OCI-LY7 (cell line): Measurements from ENCODE around the gene PAPLN.

Experiments
- EZH2phosphoT487 ChIP-seq: fragments of 200-600 bp; sonication (generic); IDR thresholded peaks from 2 replicates; pipeline ENCODE4 v1.6.1; 2018; ENCODE audit warnings: low read depth, borderline replicate concordance, mild to moderate bottlenecking, mixed run types, antibody characterized with exemption, low read length, moderate library complexity, mixed read lengths
- TF ChIP-seq, protein P1 (sequence below): fragments of 200-600 bp; sonication (generic); conservative IDR thresholded peaks from 2 replicates; pipeline ENCODE4 v1.5.1; 2014; ENCODE audit warnings: mild to moderate bottlenecking, antibody characterized with exemption, low read length, moderate library complexity, mixed read lengths

DNA sequence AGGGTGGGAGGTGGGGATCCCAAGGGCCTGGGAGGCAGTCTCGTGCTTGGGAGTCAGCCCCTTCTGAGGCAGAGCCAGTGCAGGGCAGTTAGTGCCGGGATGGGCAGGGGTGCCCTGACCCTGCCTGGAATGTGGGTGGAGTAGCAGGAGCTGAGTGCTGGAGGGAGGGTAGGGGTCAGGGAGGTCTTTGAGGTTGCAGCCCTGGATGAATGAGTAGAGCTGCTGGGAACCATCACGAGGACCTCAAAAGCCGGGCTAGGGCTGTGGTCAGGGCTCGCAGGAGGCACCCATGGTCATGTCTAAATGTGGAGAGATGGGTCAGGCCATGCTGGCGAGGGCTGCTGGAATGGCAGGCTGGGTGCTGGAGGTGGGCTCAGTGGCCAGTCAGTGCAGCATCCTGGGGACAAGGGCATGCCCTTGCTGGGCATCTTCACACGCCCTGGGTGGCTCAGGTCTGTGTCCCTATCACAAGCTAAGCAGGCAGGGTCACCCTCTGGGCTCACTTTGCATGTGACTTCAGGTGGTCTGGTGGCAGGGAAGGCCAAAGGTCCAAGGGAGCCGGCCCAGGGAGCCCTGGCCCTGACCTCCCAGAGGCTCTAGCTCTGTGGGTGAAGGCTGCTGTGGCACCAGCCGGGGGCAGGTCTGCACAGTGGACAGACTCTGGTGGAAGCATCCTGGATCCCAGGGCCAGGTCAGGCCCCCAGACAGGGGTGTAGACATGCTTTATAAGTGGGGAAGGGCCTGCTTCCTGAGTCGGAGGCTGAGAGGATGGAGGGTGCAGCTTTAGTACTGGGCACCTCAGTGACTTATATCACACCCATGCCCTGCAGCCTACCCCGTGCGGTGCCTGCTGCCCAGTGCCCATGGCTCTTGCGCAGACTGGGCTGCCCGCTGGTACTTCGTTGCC lies 24.5 kb downstream of the PAPLN start:
- no peak for TF ChIP-seq EZH2phosphoT487
- TF ChIP-seq, protein P1, sequence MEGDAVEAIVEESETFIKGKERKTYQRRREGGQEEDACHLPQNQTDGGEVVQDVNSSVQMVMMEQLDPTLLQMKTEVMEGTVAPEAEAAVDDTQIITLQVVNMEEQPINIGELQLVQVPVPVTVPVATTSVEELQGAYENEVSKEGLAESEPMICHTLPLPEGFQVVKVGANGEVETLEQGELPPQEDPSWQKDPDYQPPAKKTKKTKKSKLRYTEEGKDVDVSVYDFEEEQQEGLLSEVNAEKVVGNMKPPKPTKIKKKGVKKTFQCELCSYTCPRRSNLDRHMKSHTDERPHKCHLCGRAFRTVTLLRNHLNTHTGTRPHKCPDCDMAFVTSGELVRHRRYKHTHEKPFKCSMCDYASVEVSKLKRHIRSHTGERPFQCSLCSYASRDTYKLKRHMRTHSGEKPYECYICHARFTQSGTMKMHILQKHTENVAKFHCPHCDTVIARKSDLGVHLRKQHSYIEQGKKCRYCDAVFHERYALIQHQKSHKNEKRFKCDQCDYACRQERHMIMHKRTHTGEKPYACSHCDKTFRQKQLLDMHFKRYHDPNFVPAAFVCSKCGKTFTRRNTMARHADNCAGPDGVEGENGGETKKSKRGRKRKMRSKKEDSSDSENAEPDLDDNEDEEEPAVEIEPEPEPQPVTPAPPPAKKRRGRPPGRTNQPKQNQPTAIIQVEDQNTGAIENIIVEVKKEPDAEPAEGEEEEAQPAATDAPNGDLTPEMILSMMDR = no peak
